Measurements from ENCODE around the gene SMYD1.

Gene SMYD1

DNA sequence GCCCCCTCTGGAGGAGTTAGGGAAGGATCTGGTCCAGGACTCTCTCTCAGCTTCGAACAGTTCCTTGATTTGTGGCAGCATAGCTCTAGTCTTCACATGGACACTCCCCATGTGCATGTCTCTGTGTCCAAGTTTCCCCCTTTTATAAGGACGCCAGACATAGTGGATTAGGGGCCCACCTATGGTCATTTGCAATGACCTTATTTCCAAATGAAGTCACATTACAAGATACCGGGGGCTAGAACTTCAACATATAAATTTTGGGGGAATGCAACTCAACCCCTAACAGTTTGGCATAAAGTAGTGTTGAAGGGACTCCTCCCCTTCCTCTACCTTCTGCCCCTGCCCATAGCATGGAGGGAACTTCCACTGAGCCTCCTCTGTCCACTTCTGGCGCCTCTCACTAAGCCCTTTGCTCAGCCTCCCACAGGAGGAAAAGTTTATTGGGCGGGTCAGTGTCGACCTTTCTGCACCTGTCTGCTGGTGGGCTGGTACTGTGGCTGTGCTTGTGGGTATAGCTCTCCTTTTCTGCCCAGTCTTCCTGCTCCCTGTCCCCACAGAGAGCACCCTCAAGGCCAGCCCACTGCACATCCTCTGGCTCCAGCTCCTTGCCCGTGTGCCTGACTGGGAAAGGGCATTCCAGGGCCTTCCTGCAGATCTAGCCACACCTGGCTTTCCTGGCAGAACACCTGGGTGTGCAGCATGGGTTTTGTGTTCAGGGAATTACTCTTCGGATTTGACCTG, 54.7 kb downstream of the SMYD1 start:
- no peak for DNase-seq (ENCODE audit: low read depth in 3 of 3)

DNA sequence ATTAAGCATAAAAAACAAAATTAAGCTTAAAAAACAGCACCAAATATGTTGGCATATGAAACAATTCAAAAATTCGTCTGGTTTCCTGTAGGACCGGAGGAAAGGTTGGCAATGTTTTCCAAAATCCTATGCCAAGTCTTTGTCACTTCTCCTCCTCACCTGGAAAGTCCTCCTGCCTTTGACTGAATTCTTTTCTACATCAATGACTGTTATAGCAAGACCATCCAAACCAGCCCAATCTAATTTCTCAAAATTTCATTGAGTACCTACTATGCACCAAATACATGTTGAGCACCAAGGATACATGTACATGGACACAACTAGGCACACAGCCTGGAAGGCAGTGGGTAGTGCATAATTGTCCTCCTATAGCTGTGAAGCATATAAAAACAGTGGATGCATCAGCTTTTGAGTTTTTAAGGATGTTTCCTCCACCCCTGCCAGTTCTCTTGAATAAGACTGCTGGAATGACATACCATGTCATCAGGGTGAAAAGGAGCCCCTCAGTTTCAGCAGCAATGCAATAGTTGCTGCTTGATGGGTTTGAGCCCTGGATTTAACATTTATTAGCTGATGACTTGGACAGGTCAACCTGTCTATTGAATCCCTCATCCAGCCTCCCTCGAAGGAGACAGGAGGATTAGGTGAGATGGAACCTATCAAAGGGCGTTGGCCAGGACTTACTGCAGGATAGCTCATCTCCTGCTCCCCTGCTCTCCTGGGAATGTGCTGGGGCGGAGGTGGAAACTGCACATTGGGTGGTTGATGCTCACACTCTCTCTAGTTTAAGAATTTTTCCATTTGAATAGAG, 55.7 kb downstream of the SMYD1 start:
- no peak for DNase-seq (ENCODE audit: low read depth in 3 of 3)

DNA sequence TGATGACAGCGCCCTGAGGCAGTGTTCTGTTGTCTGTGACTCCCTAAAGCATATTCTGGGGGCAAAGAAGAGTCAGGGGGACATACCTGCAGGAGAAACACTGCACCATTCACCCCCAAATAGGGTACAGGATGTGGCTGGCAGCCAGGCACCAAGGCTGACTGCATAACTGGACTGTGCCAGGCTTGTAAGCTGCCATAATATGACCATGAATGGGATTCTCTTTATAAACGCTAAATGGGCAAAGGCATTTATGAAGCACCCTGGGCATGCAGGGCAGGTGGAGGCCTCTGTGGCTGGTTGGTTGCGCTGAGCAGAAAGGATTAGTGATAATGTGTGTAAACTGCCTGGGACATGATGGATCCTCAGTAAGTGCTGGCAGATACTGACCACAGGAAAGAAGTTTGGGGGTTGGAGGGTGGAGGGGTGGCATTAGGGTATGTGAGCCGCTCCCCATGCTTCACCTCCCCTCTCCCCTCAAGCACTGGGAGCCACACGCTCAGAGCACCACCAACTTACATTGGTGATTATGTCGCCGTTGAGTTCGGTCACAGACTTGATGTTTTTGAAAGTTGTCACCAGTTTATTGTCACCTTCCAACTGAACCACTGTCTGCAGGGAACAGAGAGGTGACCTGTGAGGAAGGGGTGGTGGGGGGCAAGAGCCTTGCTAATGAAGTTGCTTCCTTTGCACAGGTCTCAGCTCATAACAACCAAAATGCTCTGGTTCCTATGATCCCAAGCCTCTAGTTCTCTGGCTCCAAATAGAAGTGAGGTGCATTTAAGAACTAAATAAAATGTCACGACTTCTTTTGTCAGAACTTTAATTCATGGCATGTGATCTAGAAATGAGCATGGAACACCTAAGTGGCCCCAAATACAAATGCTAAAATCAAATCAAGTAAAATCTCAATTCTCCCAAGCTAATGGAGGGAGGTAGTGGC, 56.6 kb downstream of the SMYD1 start:
- DNase-seq (ENCODE audit: low read depth in 3 of 3): no peak

DNA sequence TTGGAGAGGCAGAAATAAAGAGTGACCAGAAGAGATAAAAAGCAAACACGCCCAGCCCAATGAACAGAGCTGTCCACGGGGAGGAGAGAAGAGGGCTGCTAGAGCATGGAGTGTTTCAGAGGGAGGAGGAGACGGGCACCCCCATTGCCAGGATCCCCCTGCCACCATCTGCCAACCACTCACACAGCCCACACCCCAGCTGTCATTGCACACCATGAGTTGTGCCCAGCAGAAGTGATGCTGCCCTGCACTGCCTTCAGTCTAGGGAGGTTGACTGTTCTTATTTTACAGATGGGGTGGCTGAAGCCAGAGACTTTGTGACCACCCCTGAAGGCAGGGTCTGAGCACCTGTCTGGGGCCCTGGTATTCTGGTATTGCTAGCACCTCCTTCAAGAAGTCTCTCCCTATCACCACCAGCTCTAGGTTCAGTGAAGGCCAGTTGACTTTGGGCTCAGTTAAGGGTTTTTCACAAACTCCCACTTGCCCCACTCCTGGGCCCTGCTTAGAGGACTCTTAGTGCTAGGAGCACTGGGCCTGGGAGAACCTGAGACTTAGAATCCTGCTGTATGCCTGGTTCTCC, 57.8 kb downstream of the SMYD1 start:
- DNase-seq (ENCODE audit: low read depth in 3 of 3): no peak

DNA sequence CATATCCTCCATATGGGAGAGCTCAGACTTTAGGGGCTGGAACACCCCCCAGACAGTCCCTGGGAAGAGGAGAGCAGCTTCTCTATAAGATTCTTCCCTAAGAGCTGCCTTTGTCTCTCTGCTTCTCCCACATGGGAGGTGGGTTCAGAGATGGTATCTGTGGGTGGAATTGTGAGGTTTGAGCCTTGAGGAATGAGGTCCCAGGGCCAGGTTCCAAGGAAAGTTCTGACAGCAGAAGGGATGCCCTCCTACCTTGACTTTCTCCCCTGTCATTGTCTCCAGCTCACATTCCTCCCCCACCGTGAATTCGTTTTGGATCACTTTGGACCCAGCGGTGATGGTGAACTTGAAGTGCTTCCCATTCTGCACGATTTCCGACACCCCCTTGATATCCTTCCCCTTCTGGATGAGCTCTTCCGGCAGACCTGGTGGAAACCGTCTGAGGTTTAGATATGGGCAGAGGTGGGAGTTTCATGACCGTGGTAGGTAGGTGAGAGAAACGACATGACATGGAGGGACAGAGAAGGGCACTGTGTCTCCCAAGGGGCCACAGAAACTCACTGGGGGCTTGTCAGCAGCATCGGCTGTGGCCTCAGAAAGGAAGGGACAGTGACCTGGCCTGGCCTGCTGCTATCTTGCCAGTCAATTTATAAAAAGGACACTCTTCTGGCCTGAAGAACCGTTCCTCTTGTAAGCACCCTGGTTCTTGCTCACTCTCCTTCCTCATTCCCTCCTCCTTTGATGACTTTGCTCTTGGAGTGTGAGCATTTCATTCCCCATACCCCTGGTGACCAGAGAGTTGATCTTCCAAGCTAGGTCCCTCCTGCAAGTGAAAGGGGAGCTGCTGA, 58.5 kb downstream of the SMYD1 start:
- no peak for DNase-seq (ENCODE audit: low read depth in 3 of 3)

DNA sequence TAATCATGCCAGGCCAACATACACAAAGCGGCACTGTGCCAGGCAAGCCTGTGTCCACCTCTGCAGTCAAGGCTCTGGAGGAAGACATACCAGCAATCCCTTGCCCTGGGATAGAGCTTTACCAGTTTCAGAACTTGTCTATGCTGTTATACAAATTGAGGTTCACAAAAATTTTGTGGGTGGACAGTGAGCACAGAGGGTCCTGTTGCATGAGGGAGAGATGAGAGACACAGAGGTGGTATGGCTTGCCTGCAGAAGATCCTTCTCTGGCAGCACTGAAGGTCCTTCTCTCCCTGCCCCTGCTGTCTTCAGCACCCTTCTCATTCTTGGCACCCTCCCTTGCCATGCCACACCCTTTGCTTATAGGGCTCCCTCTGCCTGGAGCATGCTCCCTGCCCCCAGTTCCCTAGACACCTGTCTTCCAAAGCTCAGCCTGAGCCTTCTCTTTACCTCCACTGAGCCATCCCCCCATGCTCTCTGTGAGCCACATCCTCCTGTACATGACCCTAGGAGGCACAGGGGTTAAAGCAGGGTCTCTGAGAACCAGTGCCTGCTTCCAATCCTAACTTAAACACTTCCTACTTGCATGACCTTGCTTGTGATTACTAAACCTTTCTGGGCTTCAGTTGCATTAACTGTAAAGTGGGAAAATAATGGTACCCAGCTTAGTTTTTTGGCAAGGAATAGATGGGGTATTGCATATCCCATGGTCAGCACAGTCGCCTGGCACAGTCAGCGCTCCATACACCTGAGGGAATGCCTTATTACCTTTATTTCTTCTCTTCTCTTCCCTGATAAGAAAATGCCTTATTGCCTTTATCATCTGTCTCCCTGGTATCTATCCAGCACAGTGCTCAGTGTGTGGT, 59.4 kb downstream of the SMYD1 start:
- no peak for DNase-seq (ENCODE audit: low read depth in 3 of 3)

DNA sequence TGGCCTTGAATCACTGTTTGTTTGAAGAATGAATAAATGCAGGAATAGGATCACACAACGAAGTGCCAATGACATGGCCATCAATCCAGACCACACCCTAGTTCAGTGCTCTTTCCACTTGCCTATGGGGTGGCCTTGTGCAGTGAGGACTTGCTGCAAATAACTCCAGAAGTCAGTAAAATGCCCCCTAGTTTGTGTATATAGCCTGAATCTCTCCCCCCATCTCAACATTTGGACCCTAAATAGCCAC, 59.9 kb downstream of the SMYD1 start:
- DNase-seq (ENCODE audit: low read depth in 3 of 3): no peak

DNA sequence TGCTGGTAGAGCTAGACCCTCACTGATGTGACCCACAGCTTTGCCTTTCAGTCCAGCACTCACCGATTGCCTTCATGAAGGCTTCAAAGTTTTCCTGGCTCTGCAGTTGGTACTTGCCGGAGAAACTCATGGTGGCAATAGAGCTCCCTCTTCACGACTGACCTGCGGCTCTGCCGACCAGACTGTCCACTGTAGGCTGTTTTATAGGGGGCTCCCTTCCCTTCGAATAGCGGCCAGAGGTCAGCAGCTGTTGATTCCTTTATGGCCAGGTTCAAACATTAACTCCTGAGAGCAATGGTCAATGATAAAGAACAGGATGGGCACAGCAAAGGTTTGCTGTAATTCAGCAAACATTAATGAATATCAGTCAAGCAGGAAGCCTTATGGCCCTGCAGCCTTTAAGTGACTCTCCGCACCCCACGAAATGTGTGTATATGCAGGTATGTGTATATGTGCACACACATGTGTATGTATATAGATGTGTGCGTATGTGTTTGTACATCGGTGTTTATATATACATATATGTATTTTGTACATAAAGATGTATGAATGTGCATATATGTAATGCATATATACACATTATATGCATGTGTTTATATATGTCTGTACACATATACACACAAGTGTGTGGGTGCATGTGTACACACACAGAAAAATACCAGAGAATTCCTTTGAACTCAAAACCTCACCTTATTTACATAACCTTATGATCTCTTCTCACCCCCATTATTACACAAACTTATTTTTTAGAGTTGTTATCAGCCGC, 60.4 kb downstream of the SMYD1 start, which contains the start of gene FABP1:
Gene FABP1, minus strand, starts transcription at position 175 of the 766 bp plus-strand sequence. Its CDS starts 45 bp downstream, at position 130.
- no peak for DNase-seq (ENCODE audit: low read depth in 3 of 3)

DNA sequence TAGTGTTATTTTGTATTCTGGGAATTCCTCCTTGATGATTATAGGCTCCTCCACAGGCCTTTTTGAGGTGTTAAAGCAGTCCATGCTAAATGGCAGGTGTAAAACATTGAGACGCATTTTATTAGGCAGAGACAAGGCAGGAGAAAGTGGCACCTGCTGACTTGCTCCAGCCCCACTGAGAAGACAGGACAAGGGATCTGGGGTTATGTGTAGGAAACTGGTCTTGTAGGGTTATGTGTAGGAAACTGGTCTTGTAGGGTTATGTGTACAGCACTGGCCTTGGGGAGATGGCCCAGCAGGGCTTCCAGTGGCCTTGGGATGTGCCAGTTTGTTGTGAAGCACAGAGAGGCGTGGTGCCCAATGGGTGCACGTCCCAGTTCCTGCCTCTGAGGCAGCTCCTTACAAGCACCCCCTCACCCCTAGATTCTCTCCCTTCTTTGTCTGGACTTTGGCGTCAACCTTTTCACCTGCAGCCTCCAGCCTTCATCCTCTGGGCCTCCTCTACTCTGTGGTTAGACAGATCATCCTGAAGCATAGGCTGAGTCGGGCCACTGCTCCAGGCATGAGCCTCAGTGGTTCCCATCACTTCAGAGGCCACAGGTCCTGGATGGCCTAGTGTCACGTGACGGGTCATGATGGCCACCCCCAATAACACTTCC, 61.2 kb downstream of the SMYD1 start:
- no peak for DNase-seq (ENCODE audit: low read depth in 3 of 3)

DNA sequence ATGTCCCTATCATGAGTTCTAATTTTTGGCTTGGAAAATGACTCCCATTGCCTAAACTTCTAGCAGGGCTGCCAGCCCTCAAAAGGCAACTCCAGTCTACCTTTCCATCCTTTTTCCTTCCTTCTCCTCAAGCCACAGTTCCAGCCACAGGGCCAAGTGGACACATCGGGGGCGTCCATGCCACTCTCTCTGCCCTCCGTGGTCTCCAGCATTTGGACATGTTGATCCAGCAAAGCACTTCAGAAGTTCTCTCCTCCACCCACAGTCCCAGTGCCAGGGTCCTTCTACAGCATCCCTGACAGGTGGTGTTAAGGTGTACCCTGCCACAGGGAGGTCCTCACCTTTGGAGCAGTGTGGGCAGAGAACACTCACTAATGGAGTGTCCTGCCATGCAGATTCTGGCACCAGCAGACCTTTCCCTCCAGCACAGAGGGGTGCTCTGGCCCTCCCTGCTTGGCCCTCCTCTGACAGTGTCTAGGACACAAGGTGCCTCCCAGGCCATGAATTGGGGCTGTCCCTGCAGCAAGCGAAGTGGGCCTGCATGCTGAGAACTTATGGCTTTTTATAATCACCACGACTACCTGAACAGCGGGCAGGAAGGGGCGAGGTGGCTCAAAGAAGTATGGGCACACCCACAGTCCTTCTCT, 61.8 kb downstream of the SMYD1 start:
- no peak for DNase-seq (ENCODE audit: low read depth in 3 of 3)

DNA sequence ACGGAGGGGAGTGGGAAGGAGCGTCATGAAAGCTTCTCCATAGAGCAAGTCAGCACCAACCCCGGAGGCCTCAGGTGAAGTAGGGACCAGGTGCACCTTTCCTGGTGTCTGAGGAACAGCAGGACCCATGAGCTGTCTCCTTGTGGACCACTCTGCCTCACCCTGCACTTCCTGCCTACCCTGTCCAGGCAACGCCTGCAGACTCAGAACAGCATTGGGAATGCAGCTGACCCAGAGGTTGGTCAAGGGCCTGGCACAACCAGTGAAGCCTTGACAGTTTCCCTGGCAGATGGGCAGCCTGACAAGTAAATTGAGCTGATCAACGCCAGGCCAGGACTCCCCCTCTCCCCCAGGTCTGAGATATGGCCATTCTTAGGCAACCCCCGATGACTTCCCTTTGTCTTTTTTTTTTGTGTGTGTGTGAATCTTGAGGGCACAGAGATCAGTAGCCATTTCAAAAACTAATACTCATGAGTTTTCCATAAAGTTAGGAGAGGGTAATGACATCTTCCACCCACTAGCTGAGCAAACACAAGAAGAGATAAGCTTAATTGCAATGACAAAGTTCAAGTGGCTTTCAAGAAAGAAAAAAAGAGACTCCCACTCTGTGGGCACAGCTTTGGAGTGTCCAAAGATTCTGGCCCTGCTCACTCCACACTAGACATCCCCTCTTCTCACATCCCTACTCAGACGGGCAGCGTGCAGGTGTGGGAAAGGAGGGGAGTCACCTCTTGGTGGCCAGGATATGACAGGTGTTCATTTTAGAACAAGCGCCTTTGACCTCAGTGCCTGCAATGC, 63.8 kb downstream of the SMYD1 start:
- DNase-seq (ENCODE audit: low read depth in 3 of 3): no peak

DNA sequence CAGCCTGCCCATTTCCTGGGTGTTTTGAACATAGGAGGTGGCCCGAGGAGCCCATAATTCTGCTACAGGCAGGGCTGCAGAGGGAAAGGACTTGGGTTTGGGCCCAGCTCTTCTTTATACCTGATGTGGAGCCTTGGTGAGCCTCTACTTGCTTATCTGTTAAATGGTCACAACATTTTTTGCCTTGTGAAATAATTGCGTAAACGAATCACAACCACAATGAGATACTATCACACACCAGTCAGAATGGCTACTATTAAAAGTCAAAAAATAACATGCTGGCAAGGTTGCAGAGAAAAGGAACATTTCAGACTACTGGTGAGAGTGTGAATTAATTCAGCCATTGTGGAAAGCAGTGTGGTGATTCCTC, 64.4 kb downstream of the SMYD1 start:
- no peak for DNase-seq (ENCODE audit: low read depth in 3 of 3)

DNA sequence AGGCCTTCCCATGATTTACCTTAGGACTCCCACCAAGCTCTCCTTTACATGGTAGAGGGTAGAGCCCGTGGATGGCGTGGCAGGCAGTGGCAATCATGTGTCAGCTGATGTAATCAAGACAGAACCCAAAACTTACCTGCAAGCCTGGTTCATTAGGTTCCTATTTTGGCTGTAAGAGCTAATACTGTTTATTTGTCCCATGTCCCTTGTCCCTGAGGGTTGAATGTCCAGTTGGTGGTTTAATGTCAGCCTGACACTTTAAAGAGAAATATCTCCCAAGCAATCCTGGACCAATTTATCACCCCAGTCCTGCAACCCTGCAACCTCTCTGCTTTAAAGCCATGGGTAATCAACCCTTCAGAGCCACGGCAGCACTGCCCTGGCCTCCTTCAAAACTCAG, 66.2 kb downstream of the SMYD1 start:
- DNase-seq (ENCODE audit: low read depth in 3 of 3): no peak

DNA sequence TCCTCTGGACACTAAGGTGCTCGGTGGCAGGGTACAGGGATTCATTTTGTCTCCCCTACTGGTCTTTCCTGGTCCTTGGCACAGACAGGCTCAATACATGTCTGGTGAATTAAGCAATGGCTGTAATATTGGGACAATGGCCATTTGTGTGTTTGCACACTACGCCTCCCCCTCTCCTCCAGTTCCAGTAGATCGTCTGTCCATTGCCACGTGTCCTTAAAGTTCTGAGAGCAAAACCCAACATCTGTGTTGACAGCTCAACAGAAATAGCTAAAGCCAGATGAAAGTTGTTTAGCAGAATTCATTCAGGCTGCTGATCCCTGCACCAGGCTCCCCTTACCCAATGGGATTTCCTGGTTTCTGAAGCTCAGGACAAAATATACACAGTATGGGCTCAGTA, 69.2 kb downstream of the SMYD1 start:
- no peak for DNase-seq (ENCODE audit: low read depth in 3 of 3)

DNA sequence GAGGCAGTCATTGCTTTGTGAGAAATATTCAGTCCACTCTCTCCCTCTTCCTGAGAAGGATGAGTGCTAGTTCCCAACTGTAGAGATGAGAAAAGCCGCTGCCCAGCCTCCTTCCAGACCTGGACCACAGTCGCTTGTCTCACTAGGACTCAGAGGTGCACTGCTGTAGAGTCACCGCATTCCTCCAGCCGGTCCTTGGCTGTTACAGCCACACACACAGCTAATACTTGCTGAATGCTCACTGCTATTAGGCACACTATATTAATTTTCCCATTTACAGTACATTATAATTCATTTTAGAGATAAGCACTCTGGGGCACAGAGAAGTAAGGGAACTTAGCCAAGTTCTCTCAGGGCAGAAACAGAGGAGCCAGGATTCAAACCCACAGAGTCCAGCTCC, 70.2 kb downstream of the SMYD1 start:
- no peak for DNase-seq (ENCODE audit: low read depth in 3 of 3)

DNA sequence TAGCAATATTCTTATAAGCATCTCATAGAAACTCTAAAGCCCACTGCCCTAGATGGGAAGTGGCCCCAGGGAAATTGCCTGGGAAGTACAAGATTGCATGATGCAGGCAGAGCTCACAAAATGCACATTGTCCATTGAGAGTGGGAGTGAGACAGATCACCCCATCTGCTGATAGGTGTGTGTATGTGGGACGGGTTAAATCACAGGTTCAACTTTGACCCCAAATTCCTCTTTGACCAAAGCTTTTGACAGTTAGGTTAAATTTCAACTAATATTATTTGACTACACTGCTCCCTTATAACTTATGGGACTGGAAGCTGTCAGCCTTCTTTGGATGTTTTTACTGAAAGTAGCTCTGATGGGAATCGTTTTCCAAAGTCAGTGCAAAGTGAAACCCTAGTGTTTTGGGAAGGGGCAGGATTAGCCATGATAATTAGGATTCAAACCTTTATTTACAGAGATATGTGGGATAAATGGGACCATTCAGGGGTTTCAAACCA, 71.6 kb downstream of the SMYD1 start:
- no peak for DNase-seq (ENCODE audit: low read depth in 3 of 3)

DNA sequence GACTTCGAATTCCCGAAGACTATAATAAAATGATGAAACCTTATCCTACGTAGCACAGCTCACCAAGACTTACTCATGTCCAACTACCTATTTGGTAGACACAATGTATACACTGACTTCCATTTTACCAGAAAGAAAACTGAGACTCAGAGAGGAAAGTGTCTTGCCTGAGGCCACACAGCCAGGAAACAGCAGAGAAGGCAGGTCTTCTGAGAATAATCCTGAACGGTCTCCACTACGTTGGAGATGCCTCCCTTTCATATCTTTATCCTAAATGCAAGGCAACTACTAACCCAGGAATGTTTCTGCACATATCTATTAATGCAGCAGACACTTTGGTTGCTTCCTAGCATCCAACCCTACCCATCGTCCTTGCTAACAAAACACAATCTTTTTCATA, 72.2 kb downstream of the SMYD1 start:
- no peak for DNase-seq (ENCODE audit: low read depth in 3 of 3)
